SK-N-MC (cell line): ENCODE results near the gene SEPTIN2.

Experiments used
- EZH2 ChIP-seq: fragments of 200-600 bp; sonication (generic); IDR thresholded peaks from one replicate; pipeline ENCODE4 v1.6.1; 2017; ENCODE audit warnings: antibody characterized with exemption
- FOXP2 ChIP-seq: optimal IDR thresholded peaks from 2 replicates; pipeline ENCODE3; 2011; ENCODE audit warnings: mild to moderate bottlenecking, moderate library complexity; ENCODE audit not compliant: insufficient read depth; ENCODE audit errors: extremely low read length, control extremely low read depth
- POLR2AphosphoS5 ChIP-seq: IDR thresholded peaks from 2 replicates; pipeline ENCODE4 v1.6.1; 2012; ENCODE audit warnings: mild to moderate bottlenecking, low read depth, low read length, borderline replicate concordance

GRCh38 chr2:241302759-241303651 is 12.7 kb upstream of the SEPTIN2 start:
- TF ChIP-seq EZH2: no peak
- no peak for TF ChIP-seq POLR2AphosphoS5
- no peak for TF ChIP-seq FOXP2
